ENCODE results near the gene INHBE. TPM values are rescaled to one million over a fixed set of nuclear protein-coding genes. Genes with fewer than 3 reads are reported as not detected.

INHBE gene
- total RNA-seq, 4 donors from 2014 or later: not detected

DNA sequence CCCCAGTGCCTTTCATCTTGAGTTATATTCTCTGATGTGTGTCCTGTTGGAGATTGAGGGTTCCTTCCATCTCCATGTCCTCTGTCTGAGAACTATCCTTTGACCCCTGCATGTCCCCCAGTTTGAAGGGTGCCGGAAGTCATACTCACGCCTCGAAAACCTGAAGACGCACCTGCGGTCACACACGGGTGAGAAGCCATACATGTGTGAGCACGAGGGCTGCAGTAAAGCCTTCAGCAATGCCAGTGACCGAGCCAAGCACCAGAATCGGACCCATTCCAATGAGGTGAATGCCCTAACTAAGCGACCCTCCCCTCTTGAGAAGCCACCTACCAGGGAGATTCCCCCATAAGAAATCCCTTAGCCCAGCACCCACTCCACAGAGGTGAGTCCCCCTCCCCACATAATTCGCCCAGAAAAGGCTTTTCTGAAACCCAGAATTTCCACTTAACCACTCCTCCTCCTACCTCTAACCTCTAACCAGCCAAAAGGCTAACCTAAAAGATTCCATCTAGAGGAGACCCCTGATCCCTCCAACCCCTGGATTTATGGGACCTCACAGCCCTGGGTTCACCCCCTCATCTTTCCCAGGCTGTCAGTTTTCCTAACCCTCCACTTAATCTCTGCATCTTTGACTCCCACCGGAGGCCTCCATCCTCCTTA is 12.2 kb downstream of the INHBE start:
- Histone ChIP-seq H3K4me3 (no peak overlapping the region), H3K36me3 (no peaks in the 10 kb centered on the region), H3K27ac (no peak overlapping the region), H3K27me3 (peaks cover 0 to 71% (median 0%) of the 10 kb centered on the region in 4 donors), H3K4me1 (peaks cover 0 to 7% (median 0%) of the 10 kb centered on the region in 3 donors), H3K9me3 (no peaks in the 10 kb centered on the region)
- DNase-seq: no peak
- no peak for TF ChIP-seq POLR2A (IDR thresholded peaks at IDR 0.05)
- 62 to 74% methylated on average over 3 to 7 of the region's 12 CpGs for WGBS, 2 donors
- intact Hi-C loops (cut with DNase I): no loop called here

DNA sequence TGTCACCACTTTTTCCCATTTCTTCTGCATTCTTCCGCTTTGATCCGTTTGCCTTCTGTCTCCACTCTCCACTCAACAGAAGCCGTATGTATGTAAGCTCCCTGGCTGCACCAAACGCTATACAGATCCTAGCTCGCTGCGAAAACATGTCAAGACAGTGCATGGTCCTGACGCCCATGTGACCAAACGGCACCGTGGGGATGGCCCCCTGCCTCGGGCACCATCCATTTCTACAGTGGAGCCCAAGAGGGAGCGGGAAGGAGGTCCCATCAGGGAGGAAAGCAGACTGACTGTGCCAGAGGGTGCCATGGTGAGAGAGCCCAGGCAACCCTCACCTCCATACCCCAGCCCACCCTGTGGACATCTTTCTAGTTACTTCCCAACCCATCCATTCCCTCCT is 12.8 kb downstream of the INHBE start:
- Histone ChIP-seq H3K9me3 (no peaks in the 10 kb centered on the region), H3K4me3 (no peak overlapping the region), H3K27ac (no peak overlapping the region), H3K36me3 (no peaks in the 10 kb centered on the region), H3K27me3 (peaks cover 0 to 76% (median 0%) of the 10 kb centered on the region in 4 donors), H3K4me1 (peaks cover 0 to under 1% (median 0%) of the 10 kb centered on the region in 3 donors)
- TF ChIP-seq POLR2A (IDR thresholded peaks at IDR 0.05): no peak
- TF ChIP-seq, protein P1, sequence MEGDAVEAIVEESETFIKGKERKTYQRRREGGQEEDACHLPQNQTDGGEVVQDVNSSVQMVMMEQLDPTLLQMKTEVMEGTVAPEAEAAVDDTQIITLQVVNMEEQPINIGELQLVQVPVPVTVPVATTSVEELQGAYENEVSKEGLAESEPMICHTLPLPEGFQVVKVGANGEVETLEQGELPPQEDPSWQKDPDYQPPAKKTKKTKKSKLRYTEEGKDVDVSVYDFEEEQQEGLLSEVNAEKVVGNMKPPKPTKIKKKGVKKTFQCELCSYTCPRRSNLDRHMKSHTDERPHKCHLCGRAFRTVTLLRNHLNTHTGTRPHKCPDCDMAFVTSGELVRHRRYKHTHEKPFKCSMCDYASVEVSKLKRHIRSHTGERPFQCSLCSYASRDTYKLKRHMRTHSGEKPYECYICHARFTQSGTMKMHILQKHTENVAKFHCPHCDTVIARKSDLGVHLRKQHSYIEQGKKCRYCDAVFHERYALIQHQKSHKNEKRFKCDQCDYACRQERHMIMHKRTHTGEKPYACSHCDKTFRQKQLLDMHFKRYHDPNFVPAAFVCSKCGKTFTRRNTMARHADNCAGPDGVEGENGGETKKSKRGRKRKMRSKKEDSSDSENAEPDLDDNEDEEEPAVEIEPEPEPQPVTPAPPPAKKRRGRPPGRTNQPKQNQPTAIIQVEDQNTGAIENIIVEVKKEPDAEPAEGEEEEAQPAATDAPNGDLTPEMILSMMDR (IDR thresholded peaks at IDR 0.05): no peak
- intact Hi-C loops (cut with DNase I): no loop called here
- WGBS, 2 donors: 60 to 82% methylated on average over 3 to 5 of the region's 11 CpGs
- no peak for DNase-seq

DNA sequence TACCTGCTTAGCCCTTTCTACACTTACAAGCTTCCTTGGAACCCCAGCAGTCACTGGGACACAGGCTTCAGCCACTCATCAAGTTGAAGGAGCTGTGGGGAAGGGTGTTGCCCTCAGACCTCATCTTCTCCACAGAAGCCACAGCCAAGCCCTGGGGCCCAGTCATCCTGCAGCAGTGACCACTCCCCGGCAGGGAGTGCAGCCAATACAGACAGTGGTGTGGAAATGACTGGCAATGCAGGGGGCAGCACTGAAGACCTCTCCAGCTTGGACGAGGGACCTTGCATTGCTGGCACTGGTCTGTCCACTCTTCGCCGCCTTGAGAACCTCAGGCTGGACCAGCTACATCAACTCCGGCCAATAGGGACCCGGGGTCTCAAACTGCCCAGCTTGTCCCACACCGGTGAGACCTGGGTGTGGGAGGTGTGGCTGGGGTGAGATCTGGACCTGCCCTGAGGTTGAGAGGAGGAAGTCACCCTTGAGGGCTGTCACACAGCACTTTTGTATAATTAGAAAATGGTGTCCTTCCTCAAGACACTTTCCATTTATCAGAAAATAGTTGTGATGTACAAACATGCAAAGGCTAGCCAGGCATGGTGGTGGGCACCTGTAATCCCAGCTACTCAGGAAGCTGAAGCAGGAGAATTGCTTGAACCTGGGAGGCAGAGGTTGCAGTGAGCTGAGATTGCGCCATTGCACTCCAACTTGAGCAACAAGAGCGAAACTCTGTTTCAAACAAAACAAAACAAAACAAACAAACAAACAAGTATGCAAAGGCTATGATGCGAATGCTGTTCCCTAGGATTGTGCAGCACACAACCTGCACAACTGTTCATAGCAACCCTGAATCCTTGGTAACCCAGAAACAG is 14.4 kb downstream of the INHBE start:
- Histone ChIP-seq H3K27ac (no peak overlapping the region), H3K4me1 (no peaks in the 10 kb centered on the region), H3K4me3 (no peak overlapping the region), H3K36me3 (no peaks in the 10 kb centered on the region), H3K27me3 (peaks cover 0 to 86% (median 3%) of the 10 kb centered on the region in 4 donors), H3K9me3 (no peaks in the 10 kb centered on the region)
- 79 to 88% methylated on average over 8 to 9 of the region's 10 CpGs for WGBS, 2 donors
- no peak for DNase-seq
- TF ChIP-seq, protein P1 (IDR thresholded peaks at IDR 0.05): no peak
- no peak for TF ChIP-seq POLR2A (IDR thresholded peaks at IDR 0.05)
- intact Hi-C loops (cut with DNase I): no loop called here

DNA sequence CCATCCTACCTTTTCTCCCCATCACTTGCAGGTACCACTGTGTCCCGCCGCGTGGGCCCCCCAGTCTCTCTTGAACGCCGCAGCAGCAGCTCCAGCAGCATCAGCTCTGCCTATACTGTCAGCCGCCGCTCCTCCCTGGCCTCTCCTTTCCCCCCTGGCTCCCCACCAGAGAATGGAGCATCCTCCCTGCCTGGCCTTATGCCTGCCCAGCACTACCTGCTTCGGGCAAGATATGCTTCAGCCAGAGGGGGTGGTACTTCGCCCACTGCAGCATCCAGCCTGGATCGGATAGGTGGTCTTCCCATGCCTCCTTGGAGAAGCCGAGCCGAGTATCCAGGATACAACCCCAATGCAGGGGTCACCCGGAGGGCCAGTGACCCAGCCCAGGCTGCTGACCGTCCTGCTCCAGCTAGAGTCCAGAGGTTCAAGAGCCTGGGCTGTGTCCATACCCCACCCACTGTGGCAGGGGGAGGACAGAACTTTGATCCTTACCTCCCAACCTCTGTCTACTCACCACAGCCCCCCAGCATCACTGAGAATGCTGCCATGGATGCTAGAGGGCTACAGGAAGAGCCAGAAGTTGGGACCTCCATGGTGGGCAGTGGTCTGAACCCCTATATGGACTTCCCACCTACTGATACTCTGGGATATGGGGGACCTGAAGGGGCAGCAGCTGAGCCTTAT is 15.3 kb downstream of the INHBE start:
- H3K4me1 ChIP-seq: peaks cover 5 to 8% (median 7%) of the 10 kb centered on the region in 3 donors
- no peaks in the 10 kb centered on the region for H3K36me3 ChIP-seq
- no peak overlapping the region for H3K27ac ChIP-seq
- intact Hi-C loops (cut with DNase I): no loop called here
- no peaks in the 10 kb centered on the region for H3K9me3 ChIP-seq
- DNase-seq: no peak
- H3K4me3 ChIP-seq: no peak overlapping the region
- WGBS, 2 donors: 88 to 93% methylated on average over 8 to 9 of the region's 14 CpGs
- peaks cover 0 to 86% (median 10%) of the 10 kb centered on the region in 4 donors for H3K27me3 ChIP-seq
- TF ChIP-seq POLR2A (IDR thresholded peaks at IDR 0.05): no peak
- TF ChIP-seq, protein P1 (IDR thresholded peaks at IDR 0.05): no peak

DNA sequence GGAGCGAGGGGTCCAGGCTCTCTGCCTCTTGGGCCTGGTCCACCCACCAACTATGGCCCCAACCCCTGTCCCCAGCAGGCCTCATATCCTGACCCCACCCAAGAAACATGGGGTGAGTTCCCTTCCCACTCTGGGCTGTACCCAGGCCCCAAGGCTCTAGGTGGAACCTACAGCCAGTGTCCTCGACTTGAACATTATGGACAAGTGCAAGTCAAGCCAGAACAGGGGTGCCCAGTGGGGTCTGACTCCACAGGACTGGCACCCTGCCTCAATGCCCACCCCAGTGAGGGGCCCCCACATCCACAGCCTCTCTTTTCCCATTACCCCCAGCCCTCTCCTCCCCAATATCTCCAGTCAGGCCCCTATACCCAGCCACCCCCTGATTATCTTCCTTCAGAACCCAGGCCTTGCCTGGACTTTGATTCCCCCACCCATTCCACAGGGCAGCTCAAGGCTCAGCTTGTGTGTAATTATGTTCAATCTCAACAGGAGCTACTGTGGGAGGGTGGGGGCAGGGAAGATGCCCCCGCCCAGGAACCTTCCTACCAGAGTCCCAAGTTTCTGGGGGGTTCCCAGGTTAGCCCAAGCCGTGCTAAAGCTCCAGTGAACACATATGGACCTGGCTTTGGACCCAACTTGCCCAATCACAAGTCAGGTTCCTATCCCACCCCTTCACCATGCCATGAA is 16.0 kb downstream of the INHBE start:
- H3K4me1 ChIP-seq: peaks cover 12 to 15% (median 14%) of the 10 kb centered on the region in 3 donors
- no peak for DNase-seq
- peaks cover 2 to 92% (median 15%) of the 10 kb centered on the region in 4 donors for H3K27me3 ChIP-seq
- no peaks in the 10 kb centered on the region for H3K36me3 ChIP-seq
- no peak overlapping the region for H3K4me3 ChIP-seq
- WGBS, 2 donors: 73 to 94% methylated on average over 2 of the region's 4 CpGs
- intact Hi-C loops (cut with DNase I): no loop called here
- no peak for TF ChIP-seq POLR2A (IDR thresholded peaks at IDR 0.05)
- TF ChIP-seq, protein P1 (IDR thresholded peaks at IDR 0.05): no peak
- no peaks in the 10 kb centered on the region for H3K9me3 ChIP-seq
- no peak overlapping the region for H3K27ac ChIP-seq
